ENCODE results near the gene MUC2.

The MUC2 gene

DNA sequence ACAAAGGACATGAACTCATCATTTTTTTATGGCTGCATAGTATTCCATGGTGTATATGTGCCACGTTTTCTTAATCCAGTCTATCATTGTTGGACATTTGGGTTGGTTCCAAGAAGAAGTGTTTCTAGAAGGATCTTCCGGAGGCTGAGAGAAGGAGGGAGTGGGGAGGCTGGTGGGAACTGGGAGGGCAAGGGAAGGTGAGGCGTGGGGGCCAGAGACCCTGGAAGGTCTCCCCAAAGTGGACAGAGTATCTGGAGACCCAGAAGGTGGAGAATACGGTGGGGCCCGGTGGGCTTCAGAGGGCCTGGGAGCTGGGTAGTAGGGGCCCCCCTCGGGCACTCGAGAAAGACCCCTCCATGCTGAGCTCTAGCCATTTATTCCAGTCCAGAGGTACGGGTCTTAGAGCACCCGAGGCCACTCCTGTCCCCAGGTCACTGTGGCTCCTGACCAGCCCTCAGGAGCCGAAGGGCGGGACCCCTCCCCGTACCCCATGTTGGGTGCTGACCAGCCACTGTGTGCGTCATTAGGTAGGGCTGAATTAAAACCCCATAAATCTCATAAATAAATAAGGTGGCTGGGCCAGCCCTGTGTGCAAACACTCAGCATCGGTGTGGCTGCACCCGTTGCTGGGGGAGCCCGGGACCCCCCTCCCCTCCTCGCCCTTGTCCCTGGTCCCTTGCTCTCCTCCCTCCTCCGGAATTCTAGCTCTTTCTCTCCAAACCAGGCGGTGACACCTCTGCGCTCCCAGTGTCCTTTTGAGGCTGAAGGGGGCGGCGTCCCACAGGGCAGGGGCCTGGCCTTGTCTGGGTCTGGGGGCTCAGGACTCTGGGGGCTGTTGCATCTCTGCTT is 44.3 kb downstream of the MUC2 start:
- in situ Hi-C loops (cut with MboI; ENCODE audit: low sequenced_read_pairs) = no loop called here

- in situ Hi-C loops (cut with MboI; ENCODE audit: low sequenced_read_pairs) = no loop called here
These were observed 45.0 kb downstream of the MUC2 start for GRCh38 chr11:1119604-1120146.

DNA sequence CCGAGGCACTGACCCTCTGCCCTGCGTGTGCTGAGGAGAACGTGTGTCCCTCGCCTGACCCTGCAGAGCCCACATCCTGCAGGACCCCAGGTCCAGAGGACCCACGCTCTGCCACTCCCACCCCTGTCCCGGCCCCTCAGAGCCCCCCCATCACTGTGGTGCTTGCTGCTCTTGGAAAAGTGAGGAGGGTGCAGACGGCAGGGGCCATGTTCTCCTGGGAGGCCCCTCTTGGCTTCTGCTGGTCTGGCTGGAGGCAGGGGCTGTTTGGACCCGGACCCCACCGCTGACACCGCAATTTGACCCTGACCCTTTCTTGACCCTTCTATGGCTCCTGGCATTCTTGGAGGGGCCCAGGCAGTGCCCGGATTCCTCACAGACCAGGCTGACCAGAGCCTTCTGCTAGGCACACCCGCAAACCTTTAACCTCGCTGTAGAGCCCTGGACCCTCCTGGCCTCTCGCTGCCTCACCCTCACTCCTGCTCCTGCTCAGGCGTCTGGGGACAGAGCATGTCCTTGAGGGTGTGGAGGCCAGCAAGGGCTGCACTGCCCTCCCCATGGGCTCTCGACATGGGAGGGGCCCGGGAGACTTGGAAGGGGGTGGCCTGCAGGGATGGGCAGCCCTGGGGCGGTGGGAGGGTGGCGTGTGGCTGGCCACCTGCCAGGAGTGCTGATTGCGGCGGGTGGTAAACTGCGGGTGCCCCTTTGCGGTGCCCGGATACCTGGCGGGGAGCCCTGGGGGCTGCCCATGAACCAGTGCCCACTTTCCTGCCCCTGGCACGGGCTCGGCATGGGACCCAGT is 46.1 kb downstream of the MUC2 start:
- in situ Hi-C loops (cut with MboI; ENCODE audit: low sequenced_read_pairs) = no loop called here

DNA sequence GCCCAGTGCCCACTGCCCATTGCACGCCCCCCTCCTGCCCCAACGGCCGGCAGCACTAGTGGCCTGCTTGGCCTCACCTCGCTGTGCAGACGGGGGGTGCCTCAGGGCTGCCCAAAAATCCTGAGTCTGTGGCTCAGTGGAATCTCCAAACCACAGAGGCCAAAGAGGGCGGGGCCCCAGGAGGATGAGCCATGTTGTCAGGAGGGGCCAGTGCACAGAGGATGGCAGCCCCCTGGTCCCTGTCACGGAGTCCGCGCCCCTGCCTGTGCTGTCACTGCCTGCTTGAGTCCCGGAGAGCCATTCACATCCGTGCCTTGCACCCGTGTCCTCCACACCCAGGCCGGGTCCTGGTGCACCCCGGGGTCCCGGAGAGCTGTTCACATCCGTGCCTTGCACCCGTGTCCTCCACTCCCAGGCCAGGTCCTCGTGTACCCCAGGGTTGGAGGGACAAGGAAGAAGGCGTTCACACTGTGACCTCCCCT is 46.7 kb downstream of the MUC2 start:
- in situ Hi-C loops (cut with MboI; ENCODE audit: low sequenced_read_pairs) = no loop called here

DNA sequence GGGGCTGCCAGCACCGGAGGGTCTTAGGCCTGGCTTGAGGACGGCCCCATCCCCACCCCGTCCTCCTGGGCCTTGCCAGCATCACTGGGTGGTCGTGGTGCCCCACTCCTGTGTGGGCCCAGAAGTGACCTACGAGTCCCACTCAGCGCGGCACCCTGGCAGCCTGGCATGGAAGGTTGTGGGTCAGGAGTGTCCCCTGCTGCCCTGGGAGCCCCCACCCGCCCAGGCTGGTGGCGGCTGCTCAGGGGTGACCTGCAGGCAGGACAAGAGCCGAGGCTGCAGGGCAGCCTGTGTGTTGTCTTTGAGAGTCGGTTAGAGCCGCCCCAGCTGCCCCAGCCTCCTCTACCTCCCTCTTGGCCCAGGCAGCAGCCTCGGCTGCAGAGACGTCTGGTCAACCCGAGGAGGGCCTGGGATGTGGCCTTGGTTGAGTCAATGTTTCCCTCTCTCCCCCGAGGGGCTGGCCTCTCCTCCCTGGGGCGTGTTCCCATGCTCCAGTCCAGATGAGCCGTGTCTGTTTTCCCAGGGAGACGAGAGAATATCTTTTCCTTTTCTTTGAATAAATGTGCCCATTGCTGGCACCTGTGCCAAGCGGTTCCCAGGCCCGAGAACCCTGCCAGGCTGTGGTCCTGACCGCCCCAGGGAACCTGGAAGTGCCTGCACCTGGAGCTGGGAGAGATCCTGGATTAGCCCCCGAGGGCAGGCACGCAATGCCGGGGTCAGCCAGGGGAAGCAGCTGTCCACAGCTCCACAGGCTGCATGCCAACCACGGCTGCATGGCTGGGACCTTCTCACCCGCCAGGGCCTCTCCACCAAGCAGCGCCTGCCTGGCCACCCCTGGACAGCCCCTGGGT is 47.4 kb downstream of the MUC2 start:
- in situ Hi-C loops (cut with MboI; ENCODE audit: low sequenced_read_pairs) = no loop called here

DNA sequence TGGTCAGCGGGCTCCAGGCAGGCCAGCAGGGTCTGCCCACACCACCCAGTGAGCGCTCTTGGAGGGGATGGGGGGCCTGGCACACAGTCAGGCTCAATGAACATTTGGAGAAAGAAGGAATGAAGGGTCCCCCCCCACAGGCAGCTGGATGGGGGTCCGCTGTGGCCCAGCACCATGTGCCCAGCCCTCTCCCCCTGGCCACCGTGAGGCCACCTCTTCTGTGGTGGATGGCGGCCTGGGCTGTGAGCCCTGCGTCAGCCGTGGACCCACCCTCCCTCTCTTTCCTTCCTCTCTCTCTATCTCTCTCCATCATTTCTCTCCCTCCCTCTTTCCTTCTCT is 48.0 kb downstream of the MUC2 start:
- in situ Hi-C loops (cut with MboI; ENCODE audit: low sequenced_read_pairs) = no loop called here

DNA sequence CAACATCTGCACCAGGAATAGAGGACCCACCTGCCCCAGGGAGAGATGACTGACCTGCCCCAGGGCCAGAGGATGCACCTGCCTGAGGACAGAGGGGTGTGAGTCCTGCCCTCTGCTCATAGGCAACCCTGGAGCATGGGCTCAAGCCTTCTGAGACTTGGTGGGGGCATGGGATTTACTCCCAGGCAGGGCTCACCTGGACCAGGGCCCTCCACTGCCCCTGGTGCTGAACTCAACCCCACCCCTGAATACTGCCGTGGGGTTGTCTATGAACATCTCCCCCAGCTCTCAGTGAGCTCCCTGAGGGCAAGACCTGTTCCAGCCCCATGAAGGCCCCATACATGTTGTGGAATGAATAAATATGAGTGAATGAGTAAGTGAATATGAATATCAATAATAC is 49.3 kb downstream of the MUC2 start:
- in situ Hi-C loops (cut with MboI; ENCODE audit: low sequenced_read_pairs) = no loop called here

All from hTERT RPE-1 (cell line).